GM18511 (cell line): ENCODE data around the gene SMAD6.

Experiments used
- ATAC-seq: cut with Tn5 transposase; IDR thresholded peaks from one replicate; pipeline ENCODE4 v1.9.1; 2021; ENCODE audit warnings: mild to moderate bottlenecking, moderate library complexity; ENCODE audit not compliant: unreplicated experiment

SMAD6 gene

DNA sequence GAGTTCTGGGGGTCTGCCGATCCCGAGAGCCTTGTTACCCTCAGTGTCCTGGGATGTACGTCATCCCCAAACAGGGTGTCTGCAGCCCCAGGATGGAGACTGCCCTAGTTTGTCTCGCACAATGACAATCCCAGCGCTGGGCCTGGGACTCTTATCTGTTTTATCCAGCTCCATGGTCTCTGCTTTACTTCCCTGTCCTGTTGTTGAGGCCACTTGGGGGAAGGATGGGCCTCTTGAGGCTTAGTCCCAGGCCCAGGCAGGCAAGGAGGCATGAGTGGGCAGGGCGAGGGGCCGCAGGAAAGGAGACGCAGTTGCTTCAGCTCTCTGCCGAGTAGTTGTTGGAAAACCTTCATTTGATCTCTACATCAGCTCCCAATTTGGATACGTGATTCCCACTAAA is 17.4 kb downstream of the SMAD6 start:
- no peak for ATAC-seq

DNA sequence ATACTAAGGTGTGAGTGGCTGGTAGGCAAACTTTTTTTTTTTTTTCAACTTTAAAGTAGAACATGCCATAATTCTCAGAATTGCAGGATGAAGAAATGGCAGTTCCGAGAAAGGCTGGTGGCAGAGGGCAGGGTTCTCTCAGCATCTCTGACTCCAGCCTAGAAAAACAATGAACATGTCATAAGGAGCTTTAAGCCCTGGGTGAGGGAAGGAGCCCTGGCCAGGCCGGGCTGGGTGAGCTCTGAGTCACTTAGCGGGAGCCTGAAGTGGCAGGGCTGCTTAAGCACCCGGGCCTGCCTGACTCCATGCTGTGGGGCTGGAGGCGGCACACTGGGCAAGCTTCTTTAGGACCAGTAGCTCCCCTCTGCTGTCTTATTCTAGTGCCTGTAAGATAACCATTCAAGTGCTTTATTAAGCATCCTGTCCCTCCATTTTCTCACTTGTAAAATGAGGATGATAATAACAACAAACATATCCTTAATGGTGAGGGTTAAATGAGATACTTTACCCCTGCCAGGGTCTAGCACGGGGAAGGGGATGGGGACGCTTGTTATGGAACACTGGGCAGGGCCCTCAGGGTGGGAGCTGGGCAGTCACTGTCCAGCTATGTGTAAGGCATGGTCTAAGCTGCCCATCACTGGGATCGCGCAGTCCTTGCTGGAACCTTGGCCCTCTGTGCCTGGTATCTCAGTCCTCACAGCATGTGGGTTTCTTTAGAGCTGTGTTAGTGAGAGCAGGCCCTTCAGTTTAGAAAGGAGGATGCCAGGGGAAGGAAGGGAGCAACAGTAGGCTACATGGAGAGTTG is 18.4 kb downstream of the SMAD6 start:
- ATAC-seq = no peak

- no peak for ATAC-seq
Observed at GRCh38 chr15:66721020-66721419, 19.0 kb downstream of the SMAD6 start.

GRCh38 chr15:66721501-66721937 is 19.5 kb downstream of the SMAD6 start:
- no peak for ATAC-seq

- ATAC-seq = no peak
Observed at GRCh38 chr15:66721954-66722353, 19.9 kb downstream of the SMAD6 start.

DNA sequence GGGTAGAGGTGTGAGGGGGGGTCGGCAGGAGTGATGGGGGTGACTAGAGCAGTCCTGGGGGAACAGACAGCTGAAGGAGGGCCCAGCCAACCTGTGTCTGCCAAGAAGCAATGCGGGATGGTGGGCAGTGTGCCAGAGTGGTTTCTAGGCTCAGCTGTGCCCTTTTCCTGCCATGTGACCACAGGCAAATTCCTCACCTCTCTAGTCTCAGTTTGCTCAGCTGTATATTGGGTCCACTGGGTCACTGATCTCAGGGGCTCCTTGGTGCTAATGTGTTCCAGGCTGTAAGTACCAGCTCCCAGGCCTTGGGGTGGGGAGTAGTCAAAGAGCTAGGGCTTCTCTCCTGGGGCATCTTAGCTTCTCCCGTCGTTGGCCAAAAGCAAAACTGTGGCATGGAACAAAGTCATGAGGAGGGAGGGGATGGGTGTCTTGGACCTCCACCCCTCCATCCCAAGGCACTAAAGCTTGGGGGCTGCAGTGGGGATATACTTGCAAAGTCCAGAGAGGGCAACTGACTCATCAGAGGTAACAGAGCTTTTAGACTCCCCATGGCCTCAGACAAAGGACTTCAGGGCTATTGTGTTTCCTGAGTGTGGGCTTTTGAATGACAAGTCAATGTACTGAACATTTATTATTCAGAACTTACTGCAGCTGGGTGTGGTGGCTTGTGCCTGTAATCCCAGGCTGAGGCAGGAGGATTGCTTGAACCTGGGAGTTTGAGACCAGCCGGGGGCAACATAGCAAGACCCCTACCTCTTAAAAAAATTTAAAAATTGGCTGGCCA is 20.9 kb downstream of the SMAD6 start:
- no peak for ATAC-seq

GRCh38 chr15:66723826-66724731 is 22.0 kb downstream of the SMAD6 start:
- no peak for ATAC-seq

DNA sequence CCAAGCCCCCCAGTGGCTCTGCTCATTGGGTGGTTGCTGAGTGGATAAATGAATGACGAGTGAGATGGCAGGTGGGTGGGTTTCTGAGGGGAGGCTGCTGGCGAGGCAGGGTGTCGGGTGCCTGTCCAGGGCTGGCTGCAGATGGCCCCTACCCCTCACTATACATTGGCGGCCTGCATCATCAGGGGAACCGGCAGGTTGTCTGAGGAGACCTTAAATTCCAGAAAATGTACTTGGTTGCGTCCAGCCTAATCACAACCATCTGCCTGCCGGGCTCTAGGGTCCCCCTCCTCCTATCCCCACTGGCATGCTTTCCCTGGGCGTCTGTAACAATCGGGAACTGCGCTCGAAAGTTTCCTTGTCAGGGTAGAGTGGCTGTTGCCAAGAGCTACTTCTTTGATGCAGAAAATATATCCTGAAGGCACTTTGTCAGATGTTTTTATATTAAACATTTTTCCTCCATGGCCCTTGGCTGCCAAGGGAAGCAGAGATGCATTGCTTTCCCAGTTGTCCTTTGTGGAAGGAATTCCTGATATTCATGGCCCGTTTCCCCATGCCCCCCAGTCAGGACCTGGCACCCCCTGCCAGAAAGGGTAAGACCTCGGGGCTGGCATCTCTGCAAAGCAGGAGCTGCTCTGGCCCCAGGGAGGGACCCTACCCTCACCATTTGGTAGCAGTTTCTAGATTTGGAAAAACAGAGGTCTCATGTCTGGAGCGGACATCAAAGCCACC is 22.9 kb downstream of the SMAD6 start:
- no peak for ATAC-seq

GRCh38 chr15:66725464-66725785 is 23.4 kb downstream of the SMAD6 start:
- ATAC-seq = no peak

DNA sequence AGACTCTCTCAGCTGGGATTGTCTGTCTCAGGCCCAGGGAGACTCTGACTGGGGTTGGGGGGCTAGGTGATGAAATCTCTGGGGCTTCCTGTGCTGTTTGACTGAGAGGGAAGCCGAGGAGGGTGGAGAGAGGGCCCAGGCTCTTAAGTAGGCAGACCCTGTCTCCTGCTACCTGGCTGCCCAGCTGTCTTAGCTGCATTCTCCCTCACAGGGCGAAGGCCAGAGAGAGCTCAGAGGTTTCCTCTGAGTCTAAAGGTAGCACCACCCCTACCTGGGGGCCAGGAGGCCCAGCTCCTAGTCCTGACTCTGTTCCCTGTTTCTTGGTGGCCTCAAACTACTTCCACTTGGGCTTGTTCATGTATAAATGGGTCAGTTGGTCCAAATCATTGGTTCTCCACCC is 24.4 kb downstream of the SMAD6 start:
- no peak for ATAC-seq

DNA sequence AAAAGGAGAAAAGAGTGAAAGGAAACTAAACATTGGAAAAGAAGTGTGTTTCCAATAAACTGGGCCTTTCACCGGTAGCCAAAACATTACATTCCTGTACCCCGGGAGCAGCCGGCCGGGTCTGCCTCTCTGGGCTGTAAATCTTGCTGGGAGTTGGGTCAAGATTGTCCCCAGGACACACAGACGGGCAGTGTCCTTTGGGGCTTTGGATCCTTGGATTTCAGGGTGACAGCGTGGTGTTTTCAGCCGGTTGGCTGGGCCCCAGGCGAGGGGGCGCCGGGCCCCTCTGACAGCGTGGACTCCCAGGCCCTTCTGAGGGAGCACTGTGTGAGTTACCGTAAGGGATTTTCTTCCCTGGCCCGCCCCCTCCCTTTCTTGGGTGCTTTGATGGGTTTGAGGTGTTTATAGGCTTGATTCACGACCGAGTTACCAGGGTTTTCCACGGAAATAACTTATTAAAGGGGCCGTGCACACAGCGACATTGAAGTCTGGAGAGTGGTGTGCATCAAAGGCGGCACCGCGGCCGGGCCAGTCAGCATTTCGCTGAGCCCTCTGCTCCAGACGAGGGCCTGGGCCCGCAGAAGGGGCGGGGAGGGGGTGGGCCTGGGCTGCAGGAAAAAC is 27.4 kb downstream of the SMAD6 start:
- no peak for ATAC-seq

- ATAC-seq = no peak
Observed at GRCh38 chr15:66730168-66731021, 28.4 kb downstream of the SMAD6 start.

DNA sequence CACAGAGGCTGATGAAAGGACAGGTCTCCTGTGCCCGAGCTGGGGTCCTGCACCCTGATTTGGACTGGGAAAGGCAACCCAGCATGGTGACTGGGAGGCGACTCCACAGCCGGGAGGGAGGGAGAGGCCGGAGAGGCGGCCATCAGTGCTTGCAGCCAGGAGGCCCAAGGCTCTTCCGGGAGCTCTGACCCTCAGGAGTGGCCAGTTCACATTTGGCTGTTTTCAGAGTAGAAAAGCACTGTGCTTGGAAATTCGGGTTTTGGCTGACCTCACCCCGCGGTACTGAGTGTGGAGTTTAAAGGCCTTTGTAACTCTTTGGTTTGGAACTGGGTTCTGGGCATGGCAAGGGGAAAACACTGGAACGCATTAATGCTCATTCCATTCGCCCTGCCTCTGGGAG is 31.9 kb downstream of the SMAD6 start:
- ATAC-seq = no peak

DNA sequence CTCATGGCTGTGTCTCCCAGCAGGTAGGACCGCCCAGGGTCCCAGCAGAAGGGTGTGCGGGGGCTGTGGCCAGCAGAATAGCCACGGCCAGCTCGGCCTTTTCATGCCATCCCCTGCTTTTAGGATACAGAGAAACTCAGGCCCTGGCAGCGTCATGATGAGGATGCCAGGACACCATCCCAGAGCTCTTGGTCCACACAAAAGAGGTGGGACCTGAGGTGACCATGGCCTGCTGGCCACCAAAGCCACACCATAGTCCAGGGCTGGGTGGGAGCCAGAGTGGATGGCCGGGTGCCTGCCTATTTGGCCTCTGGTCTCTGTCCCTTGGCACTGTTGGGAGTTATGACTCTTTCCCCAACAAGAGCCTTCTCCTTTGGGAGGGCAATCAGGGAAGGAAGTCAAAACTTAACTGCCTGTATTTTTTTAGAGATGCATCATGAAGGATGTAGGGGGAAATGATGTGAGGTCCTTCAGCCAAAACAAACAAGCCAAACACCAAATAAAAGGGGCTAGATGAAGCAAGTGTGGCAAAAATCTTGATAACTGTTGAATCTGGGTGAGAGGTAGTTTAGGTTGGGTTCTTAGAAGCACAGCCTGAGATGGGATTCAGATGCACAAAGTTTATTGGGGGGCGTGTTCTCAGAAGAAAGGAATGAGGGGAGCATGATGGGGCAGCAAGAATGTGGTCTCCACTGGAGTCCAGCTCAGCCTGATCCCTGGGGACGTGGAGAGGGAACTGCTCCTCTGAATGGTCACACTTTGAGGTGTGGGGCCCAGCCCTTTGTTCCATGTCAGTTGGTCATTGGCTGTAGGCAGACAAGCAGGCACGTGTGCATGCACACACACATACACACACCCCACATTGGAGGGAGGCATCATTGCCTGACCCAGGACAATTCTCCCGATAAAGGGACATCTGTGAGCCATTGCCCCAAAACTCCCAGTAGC is 33.2 kb downstream of the SMAD6 start:
- no peak for ATAC-seq

DNA sequence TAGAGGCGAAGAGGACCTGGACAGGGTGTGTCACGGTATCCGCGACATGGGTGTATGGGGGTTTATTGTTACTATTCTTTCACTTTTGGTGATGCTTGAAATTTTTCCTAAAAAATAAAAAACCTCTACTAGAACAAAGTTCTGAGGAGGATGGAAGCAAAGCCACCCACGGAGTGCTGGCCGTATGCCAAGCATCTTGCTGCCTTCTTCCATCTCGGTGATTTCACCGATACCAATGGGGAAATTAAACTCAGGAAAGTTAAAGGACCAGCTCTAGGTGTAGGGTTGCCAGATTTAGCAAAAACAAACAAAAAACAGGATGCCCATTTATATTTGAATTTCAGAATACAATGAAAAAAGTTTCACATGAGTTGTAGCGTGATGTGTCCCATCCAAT is 33.9 kb downstream of the SMAD6 start:
- no peak for ATAC-seq

GRCh38 chr15:66737243-66738010 is 35.4 kb downstream of the SMAD6 start:
- no peak for ATAC-seq

GRCh38 chr15:66738116-66738515 is 36.1 kb downstream of the SMAD6 start:
- no peak for ATAC-seq
